Endothelial cell of umbilical vein (primary cell): ENCODE data around the gene AASDHPPT. TPM values are rescaled to one million over a fixed set of nuclear protein-coding genes. Genes with fewer than 3 reads are reported as not detected.

Experiments used
- BruUV-seq: library from RNA; stranded (reverse); fragments of 400-500 nt; replicated peaks from 2 replicates; lab custom pipeline; 2021; lab: Mats Ljungman, UMichigan
- CTCF ChIA-PET: fragments of 300-600, 350-600 bp; sonication (Branson Sonifier 250); formaldehyde crosslinking; loops from one replicate; lab custom pipeline; 2021; ENCODE audit warnings: antibody characterized with exemption, inconsistent platforms; lab: Charles Lee
- POLR2A ChIA-PET: fragments of 300-600, 350-600 bp; sonication (Branson Sonifier 250); formaldehyde crosslinking; loops from one replicate; lab custom pipeline; 2021; ENCODE audit warnings: antibody characterized with exemption, inconsistent platforms; lab: Charles Lee
- DNase-seq: peaks from one replicate; pipeline ENCODE4 v3.0.0-alpha.2; 2011; ENCODE audit warnings: low read depth, low spot score
- FAIRE-seq: peaks from 2 replicates; lab custom pipeline; 2011; peaks lifted over from hg19 to GRCh38; lab: Jason Lieb, UNC
- H2AFZ ChIP-seq: 2 replicates; pipeline ENCODE4 v1.6.0; 2012; ENCODE audit warnings: low read depth, low read length, control low read depth, inconsistent platforms
- H3K27ac ChIP-seq: 2 replicates; pipeline ENCODE4 v1.5.1; 2011; ENCODE audit warnings: low read depth, mild to moderate bottlenecking, control low read depth, low read length, moderate library complexity; ENCODE audit not compliant: insufficient read depth
- H3K27me3 ChIP-seq, 2 experiments: 2 replicates each; pipeline versions ENCODE4 v1.6.0 to v1.6.1; 2011; ENCODE audit warnings: low read length in 2 of 2, mixed read lengths in 1 of 2; ENCODE audit not compliant: control insufficient read depth in 2 of 2, insufficient read depth in 2 of 2
- H3K36me3 ChIP-seq, 2 experiments: 2 replicates in 1 of 2; 3 replicates in 1 of 2; pipeline ENCODE4 v1.5.1; 2011; ENCODE audit warnings: low read length in 2 of 2, mild to moderate bottlenecking in 1 of 2, moderate library complexity in 1 of 2; ENCODE audit not compliant: control insufficient read depth in 2 of 2, insufficient read depth in 2 of 2; ENCODE audit errors: extremely low read depth in 1 of 2
- H3K4me1 ChIP-seq: 3 replicates; pipeline ENCODE4 v1.5.1; 2011; ENCODE audit warnings: mild to moderate bottlenecking, low read length; ENCODE audit not compliant: control insufficient read depth, insufficient read depth; ENCODE audit errors: extremely low read depth
- H3K4me2 ChIP-seq: 2 replicates; pipeline ENCODE4 v1.6.1; 2011; ENCODE audit warnings: low read length, control low read depth, mixed read lengths; ENCODE audit not compliant: insufficient read depth
- H3K4me3 ChIP-seq, 3 experiments: fragments of 200-600 bp in 1 of 3; sonication (generic), shearing (Covaris generic) in 1 of 3; replicated peaks in 1 of 3; 2 replicates each; pipeline ENCODE4 v1.5.1; 2011 to 2016; ENCODE audit warnings: control low read depth in 3 of 3, low read length in 3 of 3, mild to moderate bottlenecking in 2 of 3, inconsistent platforms in 1 of 3, low read depth in 1 of 3, moderate library complexity in 1 of 3; ENCODE audit not compliant: insufficient read depth in 1 of 3
- H3K79me2 ChIP-seq: 2 replicates; pipeline ENCODE4 v1.6.0; 2012; ENCODE audit warnings: low read length, inconsistent platforms; ENCODE audit not compliant: control insufficient read depth, insufficient read depth
- H3K9ac ChIP-seq: replicated peaks from 2 replicates; pipeline ENCODE3; 2011; ENCODE audit warnings: low read length, control low read depth; ENCODE audit not compliant: insufficient read depth; ENCODE audit errors: extremely low read depth
- H3K9me1 ChIP-seq: replicated peaks from 3 replicates; pipeline ENCODE4 v1.6.0; 2011; ENCODE audit warnings: mild to moderate bottlenecking, low read length; ENCODE audit not compliant: control insufficient read depth, insufficient read depth; ENCODE audit errors: extremely low read depth
- H3K9me3 ChIP-seq: replicated peaks from 2 replicates; pipeline ENCODE4 v1.5.1; 2012; ENCODE audit warnings: low read length, inconsistent platforms; ENCODE audit not compliant: control insufficient read depth, insufficient read depth
- H4K20me1 ChIP-seq: replicated peaks from 2 replicates; pipeline ENCODE3; 2011; ENCODE audit warnings: mild to moderate bottlenecking, low read length; ENCODE audit not compliant: control insufficient read depth, insufficient read depth; ENCODE audit errors: extremely low read depth
- EZH2 ChIP-seq: IDR thresholded peaks from 2 replicates; pipeline ENCODE4 v1.6.1; 2012; ENCODE audit warnings: borderline replicate concordance, low read depth, mild to moderate bottlenecking, moderate library complexity, low read length, inconsistent platforms; ENCODE audit not compliant: severe bottlenecking
- FOS ChIP-seq: IDR thresholded peaks from 2 replicates; pipeline ENCODE4 v1.6.1; 2011; ENCODE audit warnings: mild to moderate bottlenecking, low read length, moderate library complexity, borderline replicate concordance; ENCODE audit not compliant: insufficient read depth
- GATA2 ChIP-seq: IDR thresholded peaks from 2 replicates; pipeline ENCODE4 v1.7.0; 2011; ENCODE audit warnings: low read depth, mild to moderate bottlenecking, moderate library complexity, mixed read lengths, low read length; ENCODE audit not compliant: insufficient read length, insufficient read depth
- JUN ChIP-seq: IDR thresholded peaks from 2 replicates; pipeline ENCODE4 v1.6.1; 2011; ENCODE audit warnings: borderline replicate concordance, low read depth; ENCODE audit not compliant: insufficient read length, insufficient read depth
- MAX ChIP-seq: IDR thresholded peaks from 2 replicates; pipeline ENCODE4 v1.6.1; 2011; ENCODE audit not compliant: insufficient read depth, insufficient read length
- POLR2A ChIP-seq: IDR thresholded peaks from 2 replicates; pipeline ENCODE4 v1.6.1; 2012; ENCODE audit warnings: low read depth, mild to moderate bottlenecking, control low read depth, low read length
- POLR2AphosphoS5 ChIP-seq: IDR thresholded peaks from 2 replicates; pipeline ENCODE4 v1.6.1; 2012; ENCODE audit warnings: low read depth, mild to moderate bottlenecking, control low read depth, low read length, moderate library complexity; ENCODE audit not compliant: insufficient read depth
- dilution Hi-C: fragments of 300-500 bp; cut with MboI; formaldehyde crosslinking; loops from one replicate; pipeline ENCODE4 v1.15.0; 2019; ENCODE audit warnings: low sequenced_read_pairs; ENCODE audit not compliant: extremely low pct_ligation_motif_present
- intact Hi-C: fragments of 100-400 bp; cut with micrococcal nuclease; formaldehyde crosslinking; loops from one replicate; pipeline ENCODE4 v1.10.0; 2022
- polyA plus RNA-seq, 4 experiments: library from polyadenylated mRNA; depleted of rRNA in 3 of 4; stranded (reverse) in 3 of 4; unstranded in 1 of 4; fragments of >200 nt; gene quantifications; 2 replicates each; pipeline versions ENCODE4 v1.2.1 to v1.2.3, GENCODE V29; 2011 to 2012; ENCODE audit warnings: missing spikeins in 1 of 4
- total RNA-seq: library from RNA; stranded (reverse); gene quantifications from 2 replicates; pipeline ENCODE4 v1.2.3, GENCODE V29; 2021

The AASDHPPT gene
- total and polyA plus RNA-seq, 2 donors (not counting 3 experiments of a cell fraction or from before 2014, with no cell fraction given): 14.3 to 34.2 TPM

GRCh38 chr11:106031202-106031810 is 46.2 kb upstream of the AASDHPPT start:
- Histone ChIP-seq H3K9ac (peak overlapping the region; percentile 37), H4K20me1 (no peaks in the 10 kb centered on the region), H3K4me1 (peaks cover 22% of the 10 kb centered on the region), H2AFZ (peak overlapping the region; percentile 49), H3K36me3 (no peaks in the 10 kb centered on the region), H3K27ac (peak overlapping the region; percentile 40), H3K4me2 (peak overlapping the region; percentile 34), H3K79me2 (no peaks in the 10 kb centered on the region), H3K4me3 (no peak overlapping the region), H3K9me3 (no peaks in the 10 kb centered on the region), H3K9me1 (no peaks in the 10 kb centered on the region), H3K27me3 (no peaks in the 10 kb centered on the region)
- CTCF ChIA-PET: interaction anchor here (1.5 kb wide), 1 partner anchor 18 kb away, joined by 3 read pairs; no protein-coding TSS in a partner anchor
- dilution Hi-C loops (no loop called here), intact Hi-C loops (loop anchor here (1.0 to 2.0 kb wide), 2 partner anchors 9 to 45 kb away; partner anchors contain the start of genes AASDHPPT, KBTBD3 and MSANTD4)
- POLR2A ChIA-PET: no interaction called here
- TF ChIP-seq FOS (peak; percentile 83), MAX (no peak), JUN (peak; percentile 73)
- DNase-seq: peak; percentile 63
- FAIRE-seq: peak; percentile 50
- BruUV-seq: no TSS peak

- Histone ChIP-seq H3K9me1 (no peaks in the 10 kb centered on the region), H3K9me3 (no peaks in the 10 kb centered on the region), H3K36me3 (no peaks in the 10 kb centered on the region), H3K79me2 (no peaks in the 10 kb centered on the region), H3K27ac (no peak overlapping the region), H3K4me1 (peaks cover 22% of the 10 kb centered on the region), H3K27me3 (no peaks in the 10 kb centered on the region), H4K20me1 (no peaks in the 10 kb centered on the region), H2AFZ (peak overlapping the region; percentile 7), H3K4me3 (no peak overlapping the region), H3K9ac (no peak overlapping the region), H3K4me2 (peak overlapping the region; percentile 34)
- BruUV-seq: no TSS peak
- intact Hi-C loops (loop anchor here (1.0 to 2.0 kb wide), 2 partner anchors 10 to 45 kb away; partner anchors contain the start of genes AASDHPPT, KBTBD3 and MSANTD4), dilution Hi-C loops (no loop called here)
- TF ChIP-seq EZH2: no peak
- no peak for TF ChIP-seq POLR2A
- TF ChIP-seq POLR2AphosphoS5: no peak
- no peak for TF ChIP-seq JUN
- no peak for TF ChIP-seq GATA2
- no peak for TF ChIP-seq FOS
- TF ChIP-seq MAX: no peak
- no peak for FAIRE-seq
- ChIA-PET POLR2A (no interaction called here), CTCF (interaction anchor here (1.1 to 1.5 kb wide), 2 partner anchors 18 to 55 kb away, joined by 3 read pairs; no protein-coding TSS in a partner anchor)
- DNase-seq: no peak
Measured at GRCh38 chr11:106031936-106032335, 45.5 kb upstream of the AASDHPPT start.
